H1 (cell line): ENCODE measurements around the gene CA10. TPM values are rescaled to one million over a fixed set of nuclear protein-coding genes. Genes with fewer than 3 reads are reported as not detected.

Experiments used
- CTCF ChIA-PET: fragments of 300-600 bp; sonication (Branson Sonifier 250); formaldehyde crosslinking; loops from one replicate; lab custom pipeline; 2021; ENCODE audit not compliant: partially characterized antibody; lab: Charles Lee
- POLR2A ChIA-PET: fragments of 300-600 bp; sonication (Branson Sonifier 250); formaldehyde crosslinking; loops from one replicate; lab custom pipeline; 2021; ENCODE audit warnings: inconsistent platforms; ENCODE audit not compliant: partially characterized antibody; lab: Charles Lee
- DNase-seq, 2 experiments: peaks; one replicate each; pipeline versions ENCODE4 v3.0.0 to v3.0.0-alpha.2; 2010 to 2022; ENCODE audit warnings: low spot score in 2 of 2, low read depth in 1 of 2, mixed read lengths in 1 of 2
- FAIRE-seq: peaks from 2 replicates; lab custom pipeline; 2011; peaks lifted over from hg19 to GRCh38; lab: Jason Lieb, UNC
- H2AFZ ChIP-seq: 2 replicates; pipeline ENCODE4 v1.8.1; 2012; ENCODE audit warnings: low read length, inconsistent platforms
- H2AK5ac ChIP-seq: 2 replicates; pipeline ENCODE4 v1.6.1; 2013; ENCODE audit warnings: low read depth, low read length
- H2BK120ac ChIP-seq: replicated peaks from 2 replicates; pipeline ENCODE3; 2013; ENCODE audit warnings: low read depth, low read length, inconsistent platforms
- H2BK12ac ChIP-seq: 2 replicates; pipeline ENCODE4 v1.6.1; 2013; ENCODE audit warnings: low read depth, low read length
- H2BK15ac ChIP-seq: 2 replicates; pipeline ENCODE4 v1.6.1; 2013; ENCODE audit warnings: low read length
- H2BK20ac ChIP-seq: 2 replicates; pipeline ENCODE4 v1.6.1; 2013; ENCODE audit warnings: low read length
- H2BK5ac ChIP-seq: 2 replicates; pipeline ENCODE4 v1.6.1; 2013; ENCODE audit warnings: low read depth, low read length
- H3K14ac ChIP-seq: 2 replicates; pipeline ENCODE4 v1.6.1; 2013; ENCODE audit warnings: inconsistent platforms; ENCODE audit not compliant: insufficient read length
- H3K18ac ChIP-seq: 2 replicates; pipeline ENCODE4 v1.6.1; 2013; ENCODE audit warnings: low read length; ENCODE audit errors: extremely low read depth
- H3K23ac ChIP-seq: 2 replicates; pipeline ENCODE4 v1.6.1; 2013; ENCODE audit warnings: inconsistent platforms; ENCODE audit not compliant: insufficient read length
- H3K23me2 ChIP-seq: 2 replicates; pipeline ENCODE4 v1.6.1; 2013; ENCODE audit warnings: low read depth, low read length
- H3K27ac ChIP-seq: 2 replicates; pipeline ENCODE4 v1.6.1; 2011; ENCODE audit warnings: low read depth, low read length, inconsistent platforms
- H3K27me3 ChIP-seq, 4 experiments: replicated peaks in 1 of 4; 1 replicate in 1 of 4; 2 replicates in 3 of 4; pipeline versions ENCODE4 v1.6.1 to v1.8.1; 2011 to 2013; ENCODE audit warnings: low read length in 3 of 4, mild to moderate bottlenecking in 3 of 4, inconsistent platforms in 2 of 4, mixed read lengths in 2 of 4, moderate library complexity in 1 of 4; ENCODE audit not compliant: control insufficient read depth in 3 of 4, insufficient read depth in 3 of 4; ENCODE audit errors: extremely low read depth in 1 of 4
- H3K36me3 ChIP-seq, 4 experiments: 2 replicates each; pipeline versions ENCODE4 v1.6.1 to v1.8.1; 2011 to 2013; ENCODE audit warnings: mild to moderate bottlenecking in 4 of 4, low read length in 3 of 4, moderate library complexity in 2 of 4, control low read depth in 1 of 4, inconsistent platforms in 1 of 4; ENCODE audit not compliant: insufficient read depth in 4 of 4, control insufficient read depth in 2 of 4
- H3K4ac ChIP-seq: replicated peaks from 2 replicates; pipeline ENCODE3; 2013; ENCODE audit warnings: low read length, low read depth, mixed read lengths, inconsistent platforms; ENCODE audit not compliant: insufficient read length
- H3K4me1 ChIP-seq, 4 experiments: replicated peaks in 1 of 4; 1 replicate in 1 of 4; 2 replicates in 3 of 4; pipeline versions ENCODE4 v1.6.1 to v1.8.1; 2011 to 2013; ENCODE audit warnings: low read length in 3 of 4, inconsistent platforms in 2 of 4, mixed read lengths in 1 of 4; ENCODE audit not compliant: insufficient read depth in 4 of 4, control insufficient read depth in 3 of 4
- H3K4me2 ChIP-seq, 2 experiments: 2 replicates each; pipeline versions ENCODE4 v1.6.1 to v1.8.1; 2011 to 2013; ENCODE audit warnings: low read depth in 2 of 2, low read length in 2 of 2, control low read depth in 1 of 2, inconsistent platforms in 1 of 2, mild to moderate bottlenecking in 1 of 2; ENCODE audit not compliant: insufficient read depth in 1 of 2
- H3K4me3 ChIP-seq, 4 experiments: fragments of 200-600, 300-600 bp in 1 of 4; sonication (generic), shearing (Covaris generic), sonication (Bioruptor Twin) in 1 of 4; 2 replicates each; pipeline versions ENCODE4 v1.5.1 to v1.8.1; 2011 to 2016; ENCODE audit warnings: low read length in 4 of 4, low read depth in 3 of 4, control low read depth in 2 of 4, inconsistent platforms in 2 of 4, mild to moderate bottlenecking in 2 of 4, mixed read lengths in 1 of 4, moderate library complexity in 1 of 4; ENCODE audit not compliant: insufficient read depth in 2 of 4; ENCODE audit errors: extremely low read depth in 1 of 4
- H3K56ac ChIP-seq: replicated peaks from 2 replicates; pipeline ENCODE3; 2013; ENCODE audit warnings: low read depth, mild to moderate bottlenecking, mixed read lengths, low read length, inconsistent platforms; ENCODE audit not compliant: insufficient read length
- H3K79me1 ChIP-seq: 2 replicates; pipeline ENCODE4 v1.6.1; 2013; ENCODE audit warnings: low read depth, low read length, control low read depth
- H3K79me2 ChIP-seq, 2 experiments: 2 replicates each; pipeline versions ENCODE4 v1.6.1 to v1.8.1; 2012 to 2013; ENCODE audit warnings: low read length in 2 of 2, mild to moderate bottlenecking in 2 of 2, inconsistent platforms in 1 of 2; ENCODE audit not compliant: insufficient read depth in 2 of 2, control insufficient read depth in 1 of 2
- H3K9ac ChIP-seq, 4 experiments: replicated peaks in 1 of 4; 1 replicate in 1 of 4; 2 replicates in 3 of 4; pipeline versions ENCODE4 v1.6.1 to v1.8.1; 2011 to 2013; ENCODE audit warnings: low read depth in 3 of 4, low read length in 3 of 4, control low read depth in 2 of 4, mild to moderate bottlenecking in 2 of 4, moderate library complexity in 2 of 4, inconsistent platforms in 1 of 4; ENCODE audit errors: extremely low read depth in 1 of 4
- H3K9me3 ChIP-seq, 2 experiments: 2 replicates each; pipeline versions ENCODE4 v1.6.1 to v1.8.1; 2012 to 2013; ENCODE audit warnings: mild to moderate bottlenecking in 2 of 2, moderate library complexity in 2 of 2, control low read depth in 1 of 2, inconsistent platforms in 1 of 2, low read depth in 1 of 2, low read length in 1 of 2, mixed read lengths in 1 of 2; ENCODE audit not compliant: insufficient read depth in 2 of 2
- H4K20me1 ChIP-seq, 2 experiments: replicated peaks in 1 of 2; 2 replicates each; pipeline versions ENCODE3 to v1.8.1; 2011 to 2013; ENCODE audit warnings: inconsistent platforms in 2 of 2, low read length in 2 of 2, mild to moderate bottlenecking in 1 of 2; ENCODE audit not compliant: insufficient read depth in 2 of 2, control insufficient read depth in 1 of 2
- H4K5ac ChIP-seq: 2 replicates; pipeline ENCODE4 v1.6.1; 2013; ENCODE audit warnings: low read length, low read depth, mixed read lengths, inconsistent platforms; ENCODE audit not compliant: insufficient read length
- H4K8ac ChIP-seq: 2 replicates; pipeline ENCODE4 v1.8.0; 2013; ENCODE audit warnings: mild to moderate bottlenecking, moderate library complexity, low read length, inconsistent platforms; ENCODE audit not compliant: insufficient read depth; ENCODE audit errors: extremely low read depth
- H4K91ac ChIP-seq: replicated peaks from 2 replicates; pipeline ENCODE3; 2013; ENCODE audit warnings: low read length, mixed read lengths, inconsistent platforms; ENCODE audit not compliant: insufficient read length
- CBX5 ChIP-seq: fragments of 300-800, 300-1000 bp; sonication (generic); IDR thresholded peaks from 2 replicates; pipeline ENCODE4 v1.7.1; 2016; ENCODE audit warnings: antibody characterized with exemption, low read length, low read depth
- CHD1 ChIP-seq: IDR thresholded peaks from 2 replicates; pipeline ENCODE4 v1.6.1; 2012; ENCODE audit warnings: low read depth, low read length, improper control_type of control experiment
- CTCF ChIP-seq, 3 experiments: IDR thresholded peaks; 1 replicate in 2 of 3; 2 replicates in 1 of 3; pipeline versions ENCODE4 v1.5.1 to v1.6.1; 2011; ENCODE audit warnings: low read length in 3 of 3, mild to moderate bottlenecking in 3 of 3, inconsistent platforms in 2 of 3, low read depth in 1 of 3, moderate library complexity in 1 of 3; ENCODE audit not compliant: insufficient read depth in 1 of 3; ENCODE audit errors: control extremely low read depth in 1 of 3
- E2F6 ChIP-seq: IDR thresholded peaks from 2 replicates; pipeline ENCODE4 v1.6.1; 2012; ENCODE audit warnings: inconsistent platforms
- JUN ChIP-seq: IDR thresholded peaks from 2 replicates; pipeline ENCODE4 v1.6.1; 2011; ENCODE audit warnings: low read depth, mild to moderate bottlenecking, improper control_type of control experiment, low read length
- NRF1 ChIP-seq: IDR thresholded peaks from 2 replicates; pipeline ENCODE4 v1.6.1; 2011; ENCODE audit warnings: mild to moderate bottlenecking, low read depth, low read length, improper control_type of control experiment
- RXRA ChIP-seq: IDR thresholded peaks from 2 replicates; pipeline ENCODE4 v1.6.1; 2011; ENCODE audit warnings: low read depth, mild to moderate bottlenecking, low read length, moderate library complexity; ENCODE audit not compliant: insufficient read depth
- SIN3A ChIP-seq, 2 experiments: IDR thresholded peaks in 1 of 2; conservative IDR thresholded peaks in 1 of 2; 2 replicates each; pipeline ENCODE4 v1.6.1; 2011 to 2012; ENCODE audit warnings: low read length in 2 of 2, improper control_type of control experiment in 1 of 2, low read depth in 1 of 2, mild to moderate bottlenecking in 1 of 2
- TAF7 ChIP-seq: optimal IDR thresholded peaks from 2 replicates; pipeline ENCODE3; 2011; ENCODE audit warnings: low read depth, mild to moderate bottlenecking, inconsistent platforms, low read length, moderate library complexity, borderline replicate concordance
- TCF12 ChIP-seq: IDR thresholded peaks from 2 replicates; pipeline ENCODE4 v1.6.1; 2011; ENCODE audit warnings: low read depth, mild to moderate bottlenecking, low read length
- YY1 ChIP-seq: IDR thresholded peaks from 2 replicates; pipeline ENCODE4 v1.6.1; 2011; ENCODE audit warnings: low read depth, mild to moderate bottlenecking, low read length
- WGBS, 2 experiments: shearing (Covaris generic) in 1 of 2; methylation state at CpG; one replicate each; pipeline versions ENCODE4 v1.1.6 to v1.1.7; 2013 to 2015; ENCODE audit warnings: low lambda C conversion rate in 2 of 2, mixed read lengths in 2 of 2, inconsistent platforms in 1 of 2, low coverage in 1 of 2, missing lambda C conversion rate in 1 of 2; ENCODE audit not compliant: insufficient replicate concordance in 2 of 2, insufficient coverage in 1 of 2, insufficient read length in 1 of 2; ENCODE audit errors: extremely low coverage in 1 of 2, missing lambda C conversion rate in 1 of 2; 5-methylcytosine and 5-hydroxymethylcytosine counted together
- polyA plus RNA-seq, 7 experiments: library from polyadenylated mRNA; depleted of rRNA in 3 of 7; stranded (reverse) in 5 of 7; unstranded in 2 of 7; fragments of >200 nt in 5 of 7; fragments of 200-250 nt in 2 of 7; gene quantifications; 1 replicate in 5 of 7; 2 replicates in 1 of 7; 4 replicates in 1 of 7; pipeline versions ENCODE4 v1.2.1 to v1.2.3, GENCODE V29; 2011 to 2013; ENCODE audit warnings: missing spikeins in 2 of 7, mixed read lengths in 2 of 7
- total RNA-seq: library from RNA; stranded (reverse); fragmentation: NEBNext Ultra II Directional; extraction: Animal tissue kit (Norgen Biotek cat#: 25700); gene quantifications from 2 replicates; pipeline ENCODE4 v1.2.1, GENCODE V29; 2021

CA10 gene
- total and polyA plus RNA-seq, 2 of the 8 experiments (the other 6 are each of a cell fraction or from before 2014, with no cell fraction given) = 0.60 to 0.63 TPM

GRCh38 chr17:51907041-51907440 lies 251.5 kb downstream of the CA10 start:
- ChIA-PET POLR2A (no interaction called here), CTCF (no interaction called here)
- Histone ChIP-seq H4K8ac (no peak overlapping the region), H3K4me2 (no peak overlapping the region), H4K5ac (no peak overlapping the region), H3K14ac (no peak overlapping the region), H2BK5ac (no peak overlapping the region), H3K18ac (no peak overlapping the region), H3K56ac (no peak overlapping the region), H4K20me1 (no peaks in the 10 kb centered on the region), H3K27ac (no peak overlapping the region), H2BK12ac (no peak overlapping the region), H3K79me2 (no peaks in the 10 kb centered on the region), H2BK15ac (no peak overlapping the region), H2BK120ac (no peak overlapping the region), H3K4me1 (peaks cover 0 to 4% (median 0%) of the 10 kb centered on the region in 4 experiments; a peak in 1 of 7 replicates), H3K23ac (no peak overlapping the region), H3K36me3 (no peaks in the 10 kb centered on the region), H3K79me1 (no peaks in the 10 kb centered on the region), H2AFZ (no peak overlapping the region), H2BK20ac (no peak overlapping the region), H3K23me2 (no peaks in the 10 kb centered on the region), H4K91ac (no peak overlapping the region), H3K27me3 (no peaks in the 10 kb centered on the region), H3K9me3 (no peaks in the 10 kb centered on the region; a peak in 1 of 4 replicates), H3K9ac (no peak overlapping the region), H2AK5ac (no peak overlapping the region), H3K4me3 (no peak overlapping the region), H3K4ac (no peak overlapping the region)
- 88% methylated on average over 2 of the region's 2 CpGs; no CpG with 5 or more reads in 1 of the 2 experiments for WGBS, 2 experiments
- FAIRE-seq = no peak
- DNase-seq = no peak
- no peak for TF ChIP-seq TCF12
- no peak for TF ChIP-seq TAF7
- no peak for TF ChIP-seq RXRA
- TF ChIP-seq CHD1 = no peak
- no peak for TF ChIP-seq JUN
- TF ChIP-seq YY1 = no peak
- TF ChIP-seq E2F6 = no peak
- TF ChIP-seq CTCF (IDR thresholded peaks at IDR 0.05; ENCODE audit: control extremely low read depth in 1 of 3, insufficient read depth in 1 of 3, low read depth in 1 of 3, low read length in 3 of 3) = no peak
- TF ChIP-seq CBX5 = no peak
- no peak for TF ChIP-seq SIN3A (conservative IDR thresholded peaks at IDR 0.05 in 1 of 2, IDR thresholded peaks at IDR 0.05 in 1 of 2; ENCODE audit: low read depth in 1 of 2, low read length in 2 of 2)
- no peak for TF ChIP-seq NRF1
